SU-DHL-6 (cell line): Measurements from ENCODE around the gene IPPK.

Experiments
- H2AFZ ChIP-seq: fragments of 200-600 bp; sonication (generic); 2 replicates; pipeline ENCODE4 v1.6.1; 2014; ENCODE audit warnings: low read depth, mild to moderate bottlenecking, moderate library complexity, mixed read lengths, antibody characterized with exemption, low read length; ENCODE audit not compliant: severe bottlenecking
- H3F3A ChIP-seq: fragments of 200-600 bp; shearing (Covaris generic); 2 replicates; pipeline ENCODE4 v1.6.0; 2016; ENCODE audit warnings: antibody characterized with exemption, mild to moderate bottlenecking; ENCODE audit not compliant: insufficient read depth
- H3K27ac ChIP-seq: fragments of 200-600 bp; sonication (generic); 2 replicates; pipeline ENCODE4 v1.5.1; 2016; ENCODE audit warnings: low read depth, mild to moderate bottlenecking, low read length, moderate library complexity, mixed read lengths
- H3K27me3 ChIP-seq: fragments of 200-600 bp; sonication (generic), shearing (Covaris generic); 2 replicates; pipeline ENCODE4 v1.6.0; 2014; ENCODE audit warnings: mild to moderate bottlenecking, low read length
- H3K36me3 ChIP-seq: fragments of 200-600 bp; sonication (generic); 2 replicates; pipeline ENCODE4 v1.6.1; 2014; ENCODE audit warnings: mild to moderate bottlenecking, low read length, mixed read lengths
- H3K4me2 ChIP-seq: fragments of 300-600, 200-600 bp; shearing (Covaris generic), sonication (generic); 2 replicates; pipeline ENCODE4 v1.6.0; 2014; ENCODE audit warnings: low read length, low read depth, mild to moderate bottlenecking; ENCODE audit not compliant: poor library complexity, severe bottlenecking
- H3K4me3 ChIP-seq: fragments of 200-600 bp; sonication (generic); 2 replicates; pipeline ENCODE4 v1.5.1; 2014; ENCODE audit warnings: antibody characterized with exemption, low read length, mild to moderate bottlenecking, mixed read lengths; ENCODE audit not compliant: insufficient read depth, poor library complexity, severe bottlenecking
- H3K79me2 ChIP-seq: fragments of 200-600 bp; sonication (generic); 2 replicates; pipeline ENCODE4 v1.6.1; 2014; ENCODE audit warnings: mild to moderate bottlenecking, low read length, moderate library complexity; ENCODE audit not compliant: insufficient read depth
- H3K9ac ChIP-seq: fragments of 200-600 bp; sonication (generic); 2 replicates; pipeline ENCODE4 v1.7.0; 2014; ENCODE audit warnings: mild to moderate bottlenecking, low read length
- H3K9me2 ChIP-seq: fragments of 200-600 bp; sonication (generic); replicated peaks from 2 replicates; pipeline ENCODE4 v1.6.1; 2014; ENCODE audit warnings: low read length; ENCODE audit not compliant: insufficient read depth
- H3K9me3 ChIP-seq: fragments of 200-600 bp; sonication (generic); 2 replicates; pipeline ENCODE4 v1.6.1; 2014; ENCODE audit warnings: low read length, mixed read lengths; ENCODE audit not compliant: insufficient read depth
- H4K20me1 ChIP-seq: fragments of 200-600 bp; sonication (generic); 2 replicates; pipeline ENCODE4 v1.6.1; 2014; ENCODE audit warnings: low read depth, mild to moderate bottlenecking, antibody characterized with exemption, low read length, moderate library complexity, mixed read lengths
- EZH2phosphoT487 ChIP-seq: fragments of 200-600 bp; sonication (generic), shearing (Covaris generic); conservative IDR thresholded peaks from 2 replicates; pipeline ENCODE4 v1.6.1; 2018; ENCODE audit warnings: mild to moderate bottlenecking, antibody characterized with exemption, low read length, moderate library complexity, mixed read lengths
- TF ChIP-seq, protein P1 (sequence below): fragments of 200-600 bp; sonication (generic); IDR thresholded peaks from one replicate; pipeline ENCODE4 v1.5.1; 2017; ENCODE audit warnings: antibody characterized with exemption, mild to moderate bottlenecking, low read length, moderate library complexity; ENCODE audit not compliant: insufficient read depth, poor library complexity, severe bottlenecking

The IPPK gene

DNA sequence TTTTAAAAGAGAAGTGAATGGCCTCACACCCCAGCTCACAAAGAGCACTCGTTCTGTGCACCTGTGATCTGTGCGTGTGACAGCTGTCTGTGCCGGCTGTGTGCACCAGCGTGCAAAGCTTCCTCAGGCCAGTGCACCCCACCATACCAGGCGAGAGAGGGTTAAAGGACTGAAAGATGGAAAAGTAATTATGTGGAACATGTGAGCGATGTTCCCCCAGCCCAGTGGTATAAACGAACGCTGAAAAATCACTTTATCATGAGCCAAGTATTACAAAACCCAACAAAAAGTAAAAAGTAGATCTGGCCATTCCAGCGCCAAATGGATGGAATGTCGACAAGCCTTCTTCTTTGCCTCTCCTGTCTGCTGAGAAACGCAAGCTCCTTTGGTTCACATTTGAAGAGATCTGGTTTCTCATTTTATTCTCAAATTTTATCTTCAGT is 53.7 kb downstream of the IPPK start:
- H3F3A ChIP-seq = no peaks in the 10 kb centered on the region
- H3K9me3 ChIP-seq = no peaks in the 10 kb centered on the region
- H3K9me2 ChIP-seq = no peaks in the 10 kb centered on the region
- no peaks in the 10 kb centered on the region for H4K20me1 ChIP-seq
- no peak overlapping the region for H2AFZ ChIP-seq
- no peaks in the 10 kb centered on the region for H3K27me3 ChIP-seq
- no peaks in the 10 kb centered on the region; the same call in 1 of the 2 replicates for H3K36me3 ChIP-seq
- TF ChIP-seq, protein P1, sequence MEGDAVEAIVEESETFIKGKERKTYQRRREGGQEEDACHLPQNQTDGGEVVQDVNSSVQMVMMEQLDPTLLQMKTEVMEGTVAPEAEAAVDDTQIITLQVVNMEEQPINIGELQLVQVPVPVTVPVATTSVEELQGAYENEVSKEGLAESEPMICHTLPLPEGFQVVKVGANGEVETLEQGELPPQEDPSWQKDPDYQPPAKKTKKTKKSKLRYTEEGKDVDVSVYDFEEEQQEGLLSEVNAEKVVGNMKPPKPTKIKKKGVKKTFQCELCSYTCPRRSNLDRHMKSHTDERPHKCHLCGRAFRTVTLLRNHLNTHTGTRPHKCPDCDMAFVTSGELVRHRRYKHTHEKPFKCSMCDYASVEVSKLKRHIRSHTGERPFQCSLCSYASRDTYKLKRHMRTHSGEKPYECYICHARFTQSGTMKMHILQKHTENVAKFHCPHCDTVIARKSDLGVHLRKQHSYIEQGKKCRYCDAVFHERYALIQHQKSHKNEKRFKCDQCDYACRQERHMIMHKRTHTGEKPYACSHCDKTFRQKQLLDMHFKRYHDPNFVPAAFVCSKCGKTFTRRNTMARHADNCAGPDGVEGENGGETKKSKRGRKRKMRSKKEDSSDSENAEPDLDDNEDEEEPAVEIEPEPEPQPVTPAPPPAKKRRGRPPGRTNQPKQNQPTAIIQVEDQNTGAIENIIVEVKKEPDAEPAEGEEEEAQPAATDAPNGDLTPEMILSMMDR = no peak
- TF ChIP-seq EZH2phosphoT487 = no peak
- no peak overlapping the region for H3K27ac ChIP-seq
- no peaks in the 10 kb centered on the region for H3K79me2 ChIP-seq
- H3K9ac ChIP-seq = no peak overlapping the region
- H3K4me3 ChIP-seq = no peak overlapping the region
- H3K4me2 ChIP-seq = no peak overlapping the region

DNA sequence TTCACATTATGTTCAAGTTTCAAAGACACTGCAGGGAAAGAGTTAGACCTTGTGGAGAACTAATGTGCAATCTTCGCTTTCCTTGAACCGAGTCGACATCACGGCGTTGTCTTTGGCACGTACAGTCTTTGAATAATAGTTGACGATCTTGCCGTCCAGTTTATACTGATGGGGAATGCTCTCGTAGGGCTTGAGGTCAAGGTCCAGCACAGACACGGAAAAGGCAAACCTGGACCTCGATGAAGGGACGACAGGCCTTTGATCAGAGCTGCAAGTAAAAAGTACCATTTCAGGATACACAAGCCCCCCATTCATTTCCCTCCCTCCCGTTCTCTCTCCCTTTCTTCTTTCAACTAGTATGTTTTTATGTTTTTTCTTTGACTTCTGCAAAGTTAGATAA is 54.1 kb downstream of the IPPK start:
- Histone ChIP-seq H3K9ac (no peak overlapping the region), H3K4me3 (no peak overlapping the region), H3F3A (no peaks in the 10 kb centered on the region), H3K79me2 (no peaks in the 10 kb centered on the region), H3K9me2 (no peaks in the 10 kb centered on the region), H2AFZ (no peak overlapping the region), H3K27me3 (no peaks in the 10 kb centered on the region), H4K20me1 (no peaks in the 10 kb centered on the region), H3K27ac (no peak overlapping the region), H3K4me2 (no peak overlapping the region), H3K9me3 (no peaks in the 10 kb centered on the region), H3K36me3 (no peaks in the 10 kb centered on the region; the same call in 1 of the 2 replicates)
- TF ChIP-seq, protein P1 = no peak
- TF ChIP-seq EZH2phosphoT487 = no peak

DNA sequence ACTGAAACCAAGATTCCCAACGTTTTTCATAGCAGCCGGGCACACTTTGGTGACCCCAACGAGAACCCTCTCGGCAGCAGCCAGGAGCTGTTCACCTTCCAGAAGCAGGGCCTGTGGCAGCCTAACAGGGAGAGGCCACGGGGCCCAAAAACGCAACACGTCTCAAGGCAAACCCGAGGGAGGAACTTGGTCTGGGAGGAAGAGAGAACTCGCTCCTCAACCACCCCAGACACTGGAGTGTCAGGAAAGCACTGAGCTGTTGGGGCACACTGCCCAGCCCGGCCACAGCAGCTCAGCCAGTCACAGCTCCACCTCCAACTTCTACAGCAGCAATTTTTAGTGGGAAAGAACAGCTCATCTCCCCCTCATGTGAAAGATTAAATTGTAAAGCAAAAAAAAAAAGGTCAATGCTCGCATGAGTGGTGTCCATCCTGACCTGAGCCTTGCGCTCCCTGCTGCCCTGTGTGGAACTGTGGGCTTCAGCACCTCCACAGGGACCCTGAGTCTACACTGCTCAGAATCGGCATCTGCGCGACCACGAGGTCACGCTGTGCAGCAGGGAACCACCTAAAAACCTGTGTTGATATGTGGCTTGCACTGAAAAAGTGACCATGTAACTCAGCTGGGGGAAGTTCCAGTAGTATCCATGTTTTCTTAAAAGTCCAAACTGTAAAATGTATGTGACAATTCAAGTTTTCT is 55.0 kb downstream of the IPPK start:
- no peak overlapping the region for H2AFZ ChIP-seq
- no peaks in the 10 kb centered on the region for H3K79me2 ChIP-seq
- H3K9ac ChIP-seq = no peak overlapping the region
- H3F3A ChIP-seq = no peaks in the 10 kb centered on the region
- no peak overlapping the region for H3K27ac ChIP-seq
- H3K9me2 ChIP-seq = no peaks in the 10 kb centered on the region
- no peaks in the 10 kb centered on the region; the same call in 1 of the 2 replicates for H3K36me3 ChIP-seq
- no peaks in the 10 kb centered on the region for H3K9me3 ChIP-seq
- no peak for TF ChIP-seq EZH2phosphoT487
- TF ChIP-seq, protein P1 = no peak
- no peak overlapping the region for H3K4me3 ChIP-seq
- H3K27me3 ChIP-seq = no peaks in the 10 kb centered on the region
- H4K20me1 ChIP-seq = no peaks in the 10 kb centered on the region
- H3K4me2 ChIP-seq = no peak overlapping the region
